IPS-11a (cell line): ENCODE results near the gene FNTB.

Source experiments
- H3K4me3 ChIP-seq: one replicate; pipeline ENCODE4 v1.5.1; 2013; ENCODE audit warnings: low read depth, low read length, control low read depth

The FNTB gene

DNA sequence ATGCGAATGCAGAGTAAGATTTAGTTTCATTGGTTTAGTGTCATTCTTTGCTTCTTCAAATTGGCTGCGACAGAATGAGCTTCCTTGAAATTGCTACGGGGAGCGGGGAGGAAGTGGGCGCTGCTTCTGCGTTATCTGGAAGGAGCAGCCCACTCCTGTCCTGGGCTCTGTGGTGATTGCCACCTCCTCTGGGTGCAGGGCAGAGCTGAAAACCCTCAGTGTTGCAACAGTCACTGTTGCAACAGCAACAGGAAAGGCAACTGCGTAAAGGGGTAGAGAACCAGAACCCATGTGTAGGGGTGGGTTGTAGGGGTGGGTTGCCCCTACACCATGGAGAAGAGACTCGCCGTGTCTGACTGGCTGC, 57.9 kb downstream of the FNTB start:
- H3K4me3 ChIP-seq: no peak overlapping the region

DNA sequence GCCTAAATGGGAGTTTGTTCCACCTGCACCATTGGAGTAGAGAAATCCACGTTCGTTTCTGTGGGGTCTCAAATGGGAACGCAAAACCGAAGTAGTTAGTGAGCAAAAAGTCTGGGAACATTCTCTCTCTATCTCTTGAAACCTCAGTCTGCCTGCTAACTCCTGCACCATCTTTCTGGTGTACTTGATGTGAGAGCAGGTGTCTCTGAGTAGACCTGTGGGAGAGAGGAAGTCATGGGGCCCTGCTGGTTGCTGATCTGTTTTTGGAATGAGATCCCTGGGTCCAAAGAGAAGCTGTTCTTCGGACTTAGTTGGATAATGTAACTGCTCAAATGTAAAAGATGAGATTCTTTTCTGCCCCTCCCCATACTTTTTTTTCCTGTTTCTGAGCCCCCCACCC, 58.3 kb downstream of the FNTB start:
- no peak overlapping the region for H3K4me3 ChIP-seq

DNA sequence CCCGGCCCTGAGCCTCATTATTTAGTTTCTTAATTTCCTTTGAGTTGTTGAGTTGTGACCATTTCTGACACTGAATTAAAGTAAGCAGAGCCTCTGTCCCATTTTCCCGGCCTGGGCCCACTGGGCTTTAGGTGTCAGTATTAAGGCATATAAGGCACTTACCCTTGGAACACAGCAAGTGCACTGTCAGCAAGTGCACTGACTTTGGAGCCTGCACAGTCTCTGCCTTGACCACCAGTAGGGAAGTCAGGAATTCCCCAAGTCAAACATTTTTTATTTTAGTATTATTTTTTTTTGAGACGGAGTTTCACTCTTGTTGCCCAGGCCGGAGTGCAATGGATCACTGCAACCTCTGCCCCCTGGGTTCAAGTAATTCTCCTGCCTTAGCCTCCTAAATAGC, 59.0 kb downstream of the FNTB start:
- H3K4me3 ChIP-seq: no peak overlapping the region

DNA sequence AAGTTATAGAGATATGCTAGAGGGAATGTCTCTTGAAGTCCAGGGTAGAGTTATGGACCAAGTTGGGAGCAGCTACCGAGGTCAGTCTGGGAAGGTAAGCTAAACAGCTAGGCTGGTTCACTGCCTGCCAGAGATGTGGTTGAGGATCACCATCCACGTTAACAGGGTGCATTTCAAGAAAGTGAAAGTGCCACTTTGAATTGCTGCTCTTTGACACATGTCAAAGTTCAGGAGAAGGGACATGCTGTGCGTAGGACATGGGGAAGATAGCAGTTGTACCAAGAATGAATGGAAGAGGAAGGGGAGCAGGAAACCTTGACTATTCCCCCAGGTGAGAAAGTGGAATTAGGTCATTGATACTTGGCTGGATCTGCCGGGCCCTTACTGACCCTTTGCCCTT, 66.1 kb downstream of the FNTB start:
- H3K4me3 ChIP-seq: no peak overlapping the region

DNA sequence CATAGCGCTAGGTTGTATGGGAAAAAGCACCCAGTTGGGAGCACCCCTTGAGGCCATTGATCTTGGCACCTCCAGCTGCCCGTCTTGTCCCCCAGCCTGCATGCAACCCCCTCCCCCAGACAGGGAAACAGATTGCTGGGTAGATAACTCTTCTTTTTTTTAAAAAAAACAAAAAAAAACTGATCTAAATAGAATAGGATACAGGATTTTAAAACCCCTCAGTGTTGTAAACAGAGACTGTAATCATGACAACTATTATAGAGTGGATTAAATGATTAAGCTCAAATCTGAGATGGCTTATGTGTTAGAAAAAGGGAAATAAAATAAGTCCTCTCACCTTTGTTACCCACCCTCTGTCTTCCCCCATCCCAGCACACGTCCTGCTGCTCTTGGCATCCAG, 66.8 kb downstream of the FNTB start:
- no peak overlapping the region for H3K4me3 ChIP-seq

DNA sequence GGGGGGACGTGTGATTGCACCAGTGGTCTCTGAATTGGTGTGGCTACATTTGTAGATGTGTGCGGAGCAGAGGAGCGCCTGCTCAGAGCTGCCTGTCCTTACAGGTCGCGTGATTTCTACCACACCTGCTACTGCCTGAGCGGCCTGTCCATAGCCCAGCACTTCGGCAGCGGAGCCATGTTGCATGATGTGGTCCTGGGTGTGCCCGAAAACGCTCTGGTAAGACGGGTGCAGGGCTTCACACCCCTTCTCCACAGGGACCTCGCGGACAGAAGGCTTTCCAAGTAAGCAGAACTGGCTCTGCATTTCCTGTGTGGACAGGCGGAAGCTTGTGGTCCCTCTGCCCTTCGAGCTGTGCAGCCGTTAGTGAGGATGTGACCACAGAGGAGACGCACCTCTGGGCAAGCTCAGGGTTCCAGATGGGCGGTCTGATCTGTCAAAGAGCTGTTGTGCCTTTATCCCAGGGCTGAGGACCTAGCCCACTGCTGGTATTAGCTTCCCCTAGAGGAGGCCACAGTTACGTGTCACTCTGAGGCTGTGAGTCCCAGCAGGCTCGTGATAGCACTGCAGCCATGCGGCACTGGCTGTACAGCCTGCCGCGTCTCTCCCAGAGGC, 67.9 kb downstream of the FNTB start:
- no peak overlapping the region for H3K4me3 ChIP-seq

DNA sequence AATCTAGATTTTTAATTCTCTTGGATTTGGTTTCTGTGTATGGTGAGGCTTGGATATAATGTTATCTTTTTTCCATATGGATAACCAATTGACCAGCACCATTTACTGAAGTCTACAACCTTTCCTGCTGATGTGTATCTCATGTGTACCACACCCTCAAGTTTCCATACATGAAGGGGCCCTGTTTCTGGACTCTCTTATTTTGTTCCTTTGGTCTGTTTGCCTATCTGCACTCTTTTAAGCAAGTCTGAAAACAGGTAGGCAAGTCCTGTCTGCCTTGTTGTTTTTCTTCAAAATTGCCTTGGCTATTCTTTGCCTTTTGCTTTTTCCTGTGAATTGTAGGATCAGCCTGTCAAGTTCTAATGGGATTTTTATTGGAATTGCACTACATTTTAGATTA, 71.0 kb downstream of the FNTB start:
- H3K4me3 ChIP-seq: no peak overlapping the region

DNA sequence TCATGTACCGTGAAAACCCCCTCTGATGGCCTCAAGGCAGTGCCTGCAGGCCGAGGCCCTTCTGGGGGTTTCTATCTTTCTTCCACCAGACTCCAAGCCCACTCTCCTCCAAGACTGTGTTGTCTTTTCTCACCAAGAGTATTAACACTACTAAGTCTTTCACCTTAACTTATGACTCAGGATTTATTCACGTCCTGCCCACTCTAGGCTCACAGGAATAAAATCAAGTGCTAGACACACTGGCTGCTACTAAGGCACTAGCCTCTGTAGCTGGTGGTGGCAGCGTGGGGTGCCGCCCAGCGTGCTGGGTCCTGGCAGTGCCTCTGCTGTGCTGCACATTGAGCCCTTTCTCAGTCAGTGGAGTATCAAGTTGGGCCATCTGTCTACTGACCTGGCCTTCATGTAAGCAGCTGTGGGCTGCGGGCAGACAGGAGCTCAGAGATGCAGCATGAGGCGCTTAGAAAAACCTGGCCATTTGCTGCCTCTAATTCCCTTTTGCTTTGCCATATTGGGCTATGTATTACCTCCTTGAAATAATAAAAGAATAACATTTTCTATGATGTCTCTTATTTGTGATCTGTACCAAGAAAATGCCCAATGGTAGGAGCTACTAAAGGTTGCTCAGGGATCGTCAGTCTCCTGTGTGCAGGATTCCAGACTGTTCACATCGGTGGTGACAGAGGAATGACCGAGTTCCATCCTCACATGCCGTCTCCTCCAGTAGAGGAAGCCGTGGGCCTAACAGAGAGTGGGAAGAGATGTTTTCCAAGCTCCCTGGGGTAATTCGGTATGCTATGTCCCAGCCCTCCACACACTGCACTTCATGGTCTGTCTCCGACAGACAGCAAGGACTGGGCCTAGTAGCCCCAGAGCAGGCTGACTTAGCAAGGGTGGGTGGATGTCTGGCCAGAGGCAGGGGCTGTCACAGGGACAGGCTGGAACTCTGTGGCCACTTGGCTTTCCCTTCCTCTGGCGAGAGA, 75.7 kb downstream of the FNTB start:
- no peak overlapping the region for H3K4me3 ChIP-seq

DNA sequence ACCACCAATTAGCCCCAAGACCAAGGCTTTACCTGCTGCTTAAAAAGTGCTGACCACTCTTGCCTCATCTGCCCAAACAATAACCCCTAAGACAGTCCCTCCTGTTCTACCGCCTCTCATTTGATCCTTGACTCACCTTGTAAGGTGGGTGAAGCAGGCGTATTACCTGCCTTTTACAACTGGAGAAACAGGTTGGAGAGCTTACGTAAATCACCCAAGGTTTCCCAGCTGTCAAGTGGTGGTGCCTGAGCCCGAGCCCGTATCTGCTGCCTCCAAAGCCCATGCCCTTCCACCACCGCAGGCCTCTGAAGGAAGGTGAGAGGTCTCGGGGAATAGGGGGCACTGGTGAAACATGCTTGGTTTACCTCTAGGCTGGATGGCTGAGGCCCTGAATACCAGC, 79.0 kb downstream of the FNTB start:
- no peak overlapping the region for H3K4me3 ChIP-seq

DNA sequence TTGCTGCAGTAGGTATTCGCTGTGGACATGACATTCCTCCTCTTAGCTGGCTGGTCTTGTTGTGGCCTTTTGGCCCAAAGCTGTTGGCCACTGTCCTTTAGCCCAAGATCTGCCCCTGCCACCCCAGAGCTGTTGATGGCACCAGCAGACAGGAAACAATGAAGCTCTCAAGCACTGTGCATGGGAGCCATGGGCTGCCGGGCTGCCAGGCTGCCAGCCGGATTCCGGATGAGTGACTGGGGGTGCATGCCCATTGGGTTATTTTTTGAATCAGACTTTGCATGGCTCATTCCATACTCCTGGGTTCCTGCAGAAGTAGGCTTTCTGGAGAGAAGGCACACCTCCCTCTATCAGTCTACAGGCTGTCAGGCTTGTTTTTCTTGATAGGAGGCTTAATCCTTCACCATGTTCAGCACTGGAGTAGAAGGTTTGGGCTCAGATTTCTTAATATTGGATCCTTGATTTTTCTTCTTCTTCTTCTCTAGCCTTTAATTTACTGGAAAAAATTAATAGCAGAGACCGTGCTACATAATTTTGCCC, 83.2 kb downstream of the FNTB start:
- H3K4me3 ChIP-seq: no peak overlapping the region

DNA sequence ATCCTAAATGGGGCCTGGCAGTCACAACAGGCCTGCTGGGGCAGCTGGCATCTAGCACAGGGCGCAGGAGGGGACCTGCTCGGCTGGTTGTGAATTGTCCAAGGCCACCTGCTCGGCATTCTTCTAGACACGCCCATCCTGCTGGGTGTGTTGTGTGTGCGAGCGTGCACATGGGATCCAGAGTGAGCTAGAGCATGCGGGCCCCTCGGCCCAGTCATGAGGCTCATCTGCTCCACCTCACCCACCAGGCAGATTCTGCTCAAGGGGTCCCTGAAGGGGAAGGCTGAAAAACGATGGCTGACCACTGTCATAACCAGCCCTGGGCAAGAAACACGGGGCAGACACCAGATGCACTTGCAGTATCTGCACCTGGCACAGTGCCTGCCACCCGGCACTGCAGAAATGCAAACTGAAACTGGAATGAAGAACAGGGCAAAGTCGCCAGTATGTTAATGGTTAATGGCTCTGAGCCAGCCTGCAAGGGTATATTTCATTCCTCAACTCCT, 83.8 kb downstream of the FNTB start:
- H3K4me3 ChIP-seq: no peak overlapping the region

DNA sequence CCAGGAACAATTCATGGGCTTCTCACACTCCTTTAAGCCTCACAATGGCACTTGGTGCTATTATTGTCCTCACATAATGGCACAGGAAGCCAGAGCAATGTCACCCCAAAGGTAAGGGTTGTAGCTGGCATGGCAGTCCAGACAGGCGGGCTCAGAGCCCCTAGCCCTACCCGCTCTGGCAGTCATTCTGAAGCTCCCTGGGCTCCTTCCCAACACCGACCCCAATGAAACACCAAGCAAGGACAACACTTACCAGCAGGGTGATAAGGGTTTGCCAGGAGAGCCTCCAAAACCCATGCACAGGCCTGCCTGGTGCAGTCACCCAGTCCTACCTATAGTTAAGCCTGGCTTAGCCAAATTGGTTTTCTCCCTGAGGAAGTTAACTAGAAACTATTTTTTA, 84.8 kb downstream of the FNTB start:
- no peak overlapping the region for H3K4me3 ChIP-seq

DNA sequence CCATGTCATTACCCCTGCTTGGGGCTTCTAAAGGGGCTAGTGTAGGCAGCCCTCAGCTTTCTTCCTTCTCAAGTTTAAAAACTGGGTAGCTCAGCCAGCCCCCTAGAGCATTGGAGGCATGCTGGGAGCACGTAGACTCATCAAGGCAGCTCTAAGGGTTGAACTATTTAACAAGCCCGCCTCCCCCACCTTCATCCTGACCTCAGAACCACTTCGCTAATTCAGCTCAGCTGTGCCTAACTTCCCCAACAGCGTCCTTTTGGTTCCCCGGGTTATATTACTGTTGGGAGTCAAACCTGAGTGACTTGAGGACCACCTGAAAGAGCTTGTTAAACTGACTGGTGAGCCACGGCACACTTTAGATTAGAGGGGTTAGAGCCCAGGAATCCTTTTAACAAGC, 85.6 kb downstream of the FNTB start:
- H3K4me3 ChIP-seq: no peak overlapping the region

DNA sequence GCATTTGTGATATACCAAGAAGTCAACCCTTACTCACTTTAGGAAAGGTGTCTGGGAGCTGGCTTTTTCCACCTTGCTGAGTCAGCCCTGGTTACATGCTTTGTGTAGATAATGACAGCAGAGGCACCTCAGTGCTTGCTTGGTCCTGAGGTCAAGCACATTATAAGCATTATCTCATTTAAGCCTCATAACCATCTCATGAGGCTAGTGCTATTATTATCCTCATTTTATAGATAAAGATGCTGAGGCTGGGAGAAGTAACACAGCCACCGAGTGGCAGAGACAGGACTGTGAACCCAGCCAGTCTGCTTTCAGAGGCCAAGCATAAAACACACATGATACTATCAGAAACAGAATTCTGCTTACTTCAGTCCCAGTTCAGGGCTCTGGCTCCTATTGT, 86.2 kb downstream of the FNTB start:
- no peak overlapping the region for H3K4me3 ChIP-seq

DNA sequence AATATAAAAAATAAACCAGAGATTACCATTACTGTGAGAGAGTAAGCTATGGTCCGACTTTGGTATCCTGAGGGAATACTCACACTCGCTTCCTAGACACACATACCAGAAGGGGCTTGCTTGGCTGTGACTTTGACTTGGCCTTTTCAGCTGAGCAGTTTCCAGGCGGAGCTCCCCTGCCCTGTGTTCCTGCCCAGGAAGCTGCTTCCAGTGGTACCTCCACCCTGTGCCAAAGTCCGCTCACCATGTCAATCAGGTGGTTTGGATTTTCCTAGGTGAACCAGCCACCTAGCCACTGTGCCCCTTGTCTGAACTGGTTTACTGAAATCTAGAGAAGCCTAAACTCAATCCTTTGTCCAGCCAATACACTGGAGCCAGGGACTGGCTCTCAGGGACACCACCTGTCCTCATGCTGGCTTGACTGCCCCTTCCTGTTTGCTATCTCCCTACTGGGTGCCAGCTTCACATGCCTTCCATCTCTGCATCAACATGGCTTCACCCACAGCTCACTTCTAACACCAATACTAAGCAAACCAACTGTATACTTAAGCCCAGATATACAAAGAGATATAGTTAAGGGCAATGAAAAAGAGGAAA, 87.0 kb downstream of the FNTB start:
- no peak overlapping the region for H3K4me3 ChIP-seq

DNA sequence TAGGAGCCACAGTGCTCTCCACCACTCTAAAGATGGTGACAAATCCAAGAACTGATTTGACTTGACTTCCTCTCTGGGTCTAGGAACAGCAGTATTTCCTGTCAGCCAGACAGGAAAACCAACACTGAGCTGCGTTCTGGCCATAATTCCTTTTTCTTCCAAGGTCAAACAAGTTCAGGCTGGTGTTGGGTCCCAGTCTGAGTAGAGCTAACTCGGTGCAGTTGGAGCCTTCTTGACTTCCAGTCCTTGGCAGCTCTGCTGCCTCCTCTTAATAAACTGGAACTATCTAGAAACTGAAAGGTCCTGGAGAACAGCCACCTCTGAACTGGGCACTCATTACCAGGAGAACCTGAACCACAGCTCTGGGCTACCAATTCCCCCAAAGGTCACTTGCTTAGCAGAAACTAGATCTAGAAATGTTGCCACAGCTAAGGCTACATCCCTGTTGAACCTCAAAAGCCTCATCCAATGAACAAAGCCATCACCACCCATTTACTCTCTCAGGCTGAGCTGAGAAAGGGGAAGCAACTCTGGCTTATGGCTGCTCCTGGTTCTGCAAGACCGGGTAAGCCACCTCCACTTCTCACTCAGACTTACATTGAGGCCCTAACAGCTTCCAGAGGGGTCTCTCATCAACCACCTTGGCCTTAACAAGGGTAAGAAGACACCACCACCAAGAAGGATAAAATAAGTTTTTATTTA, 87.9 kb downstream of the FNTB start:
- H3K4me3 ChIP-seq: no peak overlapping the region

DNA sequence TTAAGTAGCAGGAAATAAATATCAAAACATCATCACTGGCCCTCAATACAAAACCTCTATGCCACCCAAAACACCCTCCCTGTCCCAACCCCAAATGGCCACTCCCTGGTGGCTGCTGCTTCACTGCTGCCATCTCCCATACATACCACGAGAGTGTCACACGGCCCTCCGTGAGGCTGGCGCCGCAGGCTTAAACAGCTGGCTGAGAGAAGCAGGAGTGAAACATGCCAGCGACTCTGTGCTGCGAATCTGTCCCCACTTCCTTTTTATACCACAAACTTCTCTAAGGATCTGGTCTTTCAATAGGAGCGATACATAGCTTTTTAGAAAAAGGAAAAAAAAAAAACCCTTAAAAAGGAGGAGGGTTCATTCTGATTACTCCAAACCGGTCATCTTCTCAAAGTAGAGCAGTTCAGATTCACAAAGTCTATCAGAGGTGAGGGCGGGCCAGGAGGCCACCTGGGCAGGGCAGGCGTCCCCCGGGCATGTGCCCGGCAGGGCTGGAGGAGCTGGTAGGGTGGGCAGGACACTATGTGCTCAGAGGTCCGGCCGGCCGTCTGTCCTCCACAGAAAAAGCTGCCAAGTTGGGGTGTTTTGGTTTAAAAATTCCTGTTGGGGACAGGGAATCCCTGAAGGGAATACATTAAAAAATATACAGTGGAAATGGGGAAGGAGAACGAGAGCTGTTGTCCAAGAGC, 89.1 kb downstream of the FNTB start:
- no peak overlapping the region for H3K4me3 ChIP-seq

DNA sequence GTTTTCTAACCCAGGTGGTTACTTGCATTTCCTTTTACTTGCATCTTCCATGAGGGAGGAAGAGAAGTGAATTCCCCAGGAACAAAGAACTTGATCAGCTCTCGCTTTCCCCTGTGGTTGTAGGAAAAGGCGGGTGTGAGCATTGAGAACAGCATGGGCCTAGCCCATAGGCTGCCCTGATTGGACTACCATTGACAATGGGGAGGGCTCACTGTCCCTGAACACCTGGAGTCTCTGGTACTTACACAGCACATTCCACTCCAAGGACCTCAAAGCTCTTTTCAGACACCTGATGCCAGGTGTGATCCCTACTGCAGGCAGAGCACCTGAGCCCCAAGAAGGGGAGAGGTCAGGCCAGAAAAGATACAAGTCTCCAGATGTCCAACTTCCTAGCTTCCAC, 90.6 kb downstream of the FNTB start:
- H3K4me3 ChIP-seq: no peak overlapping the region

DNA sequence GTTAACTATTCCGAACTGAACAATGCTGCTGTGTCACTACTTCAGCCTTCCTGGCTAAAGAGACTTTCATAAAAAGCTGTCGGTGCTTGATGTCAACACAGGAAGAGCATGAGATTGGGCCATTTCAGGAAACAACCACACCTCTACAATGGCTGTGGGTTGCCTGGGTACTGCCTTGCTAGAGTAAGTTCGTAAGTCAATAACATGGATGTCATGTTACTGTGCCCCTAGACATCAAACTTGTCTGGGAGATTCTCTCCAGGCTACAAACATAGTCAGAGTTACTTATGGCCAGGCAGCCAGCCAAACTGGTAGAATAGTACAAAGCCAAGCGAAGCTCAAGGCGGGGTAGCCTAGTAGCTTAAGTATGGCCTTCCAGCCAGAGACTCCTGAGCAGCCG, 92.5 kb downstream of the FNTB start:
- H3K4me3 ChIP-seq: no peak overlapping the region

DNA sequence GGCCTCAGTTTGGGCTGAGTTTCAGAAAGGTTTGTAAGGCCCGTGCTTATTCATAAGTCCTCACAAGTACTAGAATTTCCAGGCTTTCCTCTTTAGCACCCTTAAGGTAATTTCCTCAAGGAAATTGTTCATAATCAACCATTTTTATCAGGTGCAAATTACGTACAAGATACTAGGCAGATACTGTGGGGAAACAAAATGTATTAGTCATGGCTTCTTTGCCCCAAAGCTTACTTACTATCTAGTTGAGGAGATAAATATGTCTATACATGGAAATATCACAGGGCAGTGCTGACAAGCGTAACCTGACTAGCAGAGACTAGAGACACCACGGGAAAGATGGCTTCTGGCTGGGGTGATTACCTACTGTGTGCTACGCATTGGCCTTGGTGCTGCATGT, 93.1 kb downstream of the FNTB start:
- H3K4me3 ChIP-seq: no peak overlapping the region
